GM19395 (cell line): ENCODE results near the gene TAOK1.

Source experiments
- ATAC-seq: cut with Tn5 transposase; IDR thresholded peaks from one replicate; pipeline ENCODE4 v1.9.1; 2021; ENCODE audit warnings: mild to moderate bottlenecking, moderate library complexity; ENCODE audit not compliant: unreplicated experiment

The TAOK1 gene

GRCh38 chr17:29593591-29594518 lies 203.7 kb downstream of the TAOK1 start:
- ATAC-seq, result no peak

GRCh38 chr17:29594519-29595090 lies 204.4 kb downstream of the TAOK1 start:
- ATAC-seq, result no peak

GRCh38 chr17:29595107-29595942 lies 205.2 kb downstream of the TAOK1 start:
- ATAC-seq, result no peak

GRCh38 chr17:29595943-29596774 lies 206.0 kb downstream of the TAOK1 start:
- ATAC-seq, result no peak

- no peak for ATAC-seq
These were observed 206.6 kb downstream of the TAOK1 start for GRCh38 chr17:29596811-29597210.

- no peak for ATAC-seq
These were observed 207.4 kb downstream of the TAOK1 start for GRCh38 chr17:29597361-29598172.
